Metanephros (tissue), 2 donors: ENCODE measurements around the gene TET3. TPM values are rescaled to one million over a fixed set of nuclear protein-coding genes. Genes with fewer than 3 reads are reported as not detected.

ENCODE experiments used
- small RNA-seq: library from RNA; depleted of rRNA; stranded (forward); fragments of <200 nt; gene quantifications from one replicate; pipeline ENCODE3, GENCODE V24; 2014; ENCODE audit warnings: low replicate concordance
- total RNA-seq: library from RNA; depleted of rRNA; stranded (reverse); fragments of >200 nt; gene quantifications from one replicate; pipeline ENCODE4 v1.2.3, GENCODE V29; 2014

Gene TET3
- 16.8 TPM for total RNA-seq

GRCh38 chr2:73984203-73984921, at the start of gene TET3:
TSS of gene TET3 (plus strand) at chr2:73984910. CDS start at chr2:73986404, 1,494 bp downstream.

Small RNA genes within 50 kb of the gene (small RNA-seq; reads per million reads assigned to genes)
- gene AC110801.1 (not detected), gene RNA5SP97 (not detected)

Other genes with a start within 250 kb of the TET3 start
- gene TPRKB, start 247.6 kb upstream of the TET3 start, total RNA-seq: 23.7 TPM
- 40.6 TPM for gene DUSP11, start 204.8 kb upstream of the TET3 start, total RNA-seq
- not detected for gene C2orf78, start 200.7 kb upstream of the TET3 start, total RNA-seq
- 20.3 TPM for gene STAMBP, start 155.9 kb upstream of the TET3 start, total RNA-seq
- gene ACTG2, start 91.9 kb upstream of the TET3 start, total RNA-seq: 2.6 TPM
- 36.0 TPM for gene DGUOK, start 58.0 kb upstream of the TET3 start, total RNA-seq
- gene BOLA3, start 163.0 kb downstream of the TET3 start, total RNA-seq: 19.3 TPM
- gene MOB1A, start 194.0 kb downstream of the TET3 start, total RNA-seq: 99.8 TPM
- gene MTHFD2, start 213.7 kb downstream of the TET3 start, total RNA-seq: 14.2 TPM